ENCODE measurements around the gene MB21D2. TPM values are rescaled to one million over a fixed set of nuclear protein-coding genes. Genes with fewer than 3 reads are reported as not detected.

MB21D2 gene
- total and polyA plus RNA-seq, 9 donors = 4.5 to 13.9 (median 6.0) TPM

DNA sequence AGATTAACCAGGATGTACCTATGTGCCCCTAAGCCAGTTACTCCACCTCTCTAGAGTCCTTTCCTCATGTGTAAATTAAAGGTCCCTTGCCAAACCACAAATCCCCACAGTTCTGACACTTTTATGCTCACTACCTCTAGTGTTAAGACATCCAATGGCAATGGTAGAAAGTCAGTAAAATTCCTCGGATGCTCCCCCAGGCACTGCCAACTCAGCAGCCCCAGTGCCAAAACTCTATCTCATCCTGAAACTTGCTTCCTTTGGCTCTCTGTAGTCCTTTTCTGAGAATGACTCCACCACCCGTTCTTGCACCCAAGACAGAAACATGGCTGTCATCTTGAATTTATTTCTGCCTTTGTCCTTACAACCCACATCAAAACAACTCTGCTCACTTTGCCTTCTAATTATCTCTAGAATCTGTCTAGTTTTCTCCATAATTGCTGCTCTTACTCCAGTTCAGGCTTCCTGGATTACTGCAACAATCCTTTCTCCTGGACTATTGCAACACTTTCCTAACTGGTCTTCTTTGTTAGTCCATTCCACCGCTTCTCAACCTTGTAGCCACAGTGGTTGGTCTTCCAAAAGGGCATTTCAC is 41.6 kb downstream of the MB21D2 start:
- Histone ChIP-seq H3K27me3 (no peaks in the 10 kb centered on the region), H3K27ac (no peak overlapping the region), H3K9me3 (no peaks in the 10 kb centered on the region), H3K4me3 (no peak overlapping the region), H3K36me3 (no peaks in the 10 kb centered on the region), H3K4me1 (ENCODE audit: insufficient read depth) (peaks cover 6% of the 10 kb centered on the region)
- WGBS, 3 donors = 74 to 87% (median 81%) methylated on average over 3 of the region's 3 CpGs
- no peak for DNase-seq
- intact Hi-C loops (cut with DNase I) = loop anchor here in 1 of 4 donors (2.0 kb wide), 1 partner anchor 41 kb away; no protein-coding TSS in a partner anchor
- no peak for TF ChIP-seq CTCF (IDR thresholded peaks at IDR 0.05)
- no peak for TF ChIP-seq EP300 (IDR thresholded peaks at IDR 0.05)
- TF ChIP-seq POLR2A (IDR thresholded peaks at IDR 0.05) = no peak

GRCh38 chr3:192870822-192871221 is 46.8 kb downstream of the MB21D2 start:
- intact Hi-C loops (cut with DNase I) = no loop called here
- 87 to 89% (median 88%) methylated on average over 5 of the region's 5 CpGs for WGBS, 3 donors
- no peak for DNase-seq
- no peaks in the 10 kb centered on the region for H3K9me3 ChIP-seq
- H3K27me3 ChIP-seq = no peaks in the 10 kb centered on the region
- H3K4me1 ChIP-seq (ENCODE audit: insufficient read depth) = peaks cover 5% of the 10 kb centered on the region
- TF ChIP-seq CTCF (IDR thresholded peaks at IDR 0.05) (no peak), EP300 (IDR thresholded peaks at IDR 0.05) (no peak), POLR2A (IDR thresholded peaks at IDR 0.05) (no peak)
- H3K27ac ChIP-seq = no peak overlapping the region
- no peak overlapping the region for H3K4me3 ChIP-seq
- no peaks in the 10 kb centered on the region for H3K36me3 ChIP-seq

DNA sequence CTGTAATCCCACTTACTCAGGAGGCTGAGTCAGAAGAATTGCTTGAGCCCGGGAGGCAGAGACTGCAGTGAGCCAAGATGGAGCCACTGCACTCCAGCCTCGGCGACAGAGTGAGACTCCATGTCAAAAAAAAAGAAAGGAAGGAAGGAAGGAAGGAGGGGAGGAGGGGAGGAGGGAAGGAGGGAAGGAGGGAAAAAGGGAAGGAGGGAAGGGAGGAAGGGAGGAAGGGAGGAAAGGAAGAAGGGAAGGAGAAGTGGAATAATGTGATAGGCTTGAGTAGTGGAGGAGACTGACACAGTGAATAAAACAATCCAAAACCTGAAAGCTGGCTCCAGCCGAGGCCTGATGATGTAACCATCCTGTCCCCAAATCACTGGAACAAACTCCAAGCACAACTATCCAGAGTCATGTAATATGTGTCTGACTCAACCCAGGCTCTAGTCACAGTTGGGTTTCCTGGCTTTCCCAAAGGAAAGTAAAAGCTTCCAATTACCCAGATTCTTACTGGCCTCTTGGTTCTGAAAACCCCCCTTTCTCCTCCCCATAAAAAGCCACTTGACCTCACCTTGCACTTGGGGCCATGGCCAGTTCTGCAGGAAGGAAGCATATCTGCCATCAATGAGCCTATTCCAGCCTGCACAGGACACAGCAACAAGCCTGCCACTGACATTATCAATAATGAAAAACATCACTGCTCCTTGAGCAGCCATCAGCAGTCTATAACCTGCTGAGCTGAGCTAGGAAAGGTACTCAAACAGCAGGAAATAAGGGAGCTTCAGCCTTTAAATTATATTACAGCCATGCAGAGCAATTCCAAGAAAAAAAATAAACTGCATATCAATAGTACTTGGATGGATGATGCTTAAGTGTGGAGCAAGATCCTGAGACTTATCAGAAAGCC is 48.3 kb downstream of the MB21D2 start:
- Histone ChIP-seq H3K36me3 (no peaks in the 10 kb centered on the region), H3K27me3 (no peaks in the 10 kb centered on the region), H3K27ac (no peak overlapping the region), H3K9me3 (no peaks in the 10 kb centered on the region), H3K4me3 (no peak overlapping the region), H3K4me1 (ENCODE audit: insufficient read depth) (peaks cover 7% of the 10 kb centered on the region)
- no peak for DNase-seq
- 86 to 88% (median 88%) methylated on average over 4 of the region's 4 CpGs for WGBS, 3 donors
- no peak for TF ChIP-seq EP300 (IDR thresholded peaks at IDR 0.05)
- TF ChIP-seq CTCF (IDR thresholded peaks at IDR 0.05) = no peak
- TF ChIP-seq POLR2A (IDR thresholded peaks at IDR 0.05) = no peak
- intact Hi-C loops (cut with DNase I) = no loop called here

- intact Hi-C loops (cut with DNase I) = no loop called here
- Histone ChIP-seq H3K36me3 (no peaks in the 10 kb centered on the region), H3K9me3 (no peaks in the 10 kb centered on the region), H3K4me1 (ENCODE audit: insufficient read depth) (peaks cover 7% of the 10 kb centered on the region), H3K27me3 (no peaks in the 10 kb centered on the region), H3K4me3 (no peak overlapping the region), H3K27ac (peak overlapping the region in 1 of 2 donors; percentile 15)
- TF ChIP-seq CTCF (IDR thresholded peaks at IDR 0.05) (no peak), POLR2A (IDR thresholded peaks at IDR 0.05) (no peak), EP300 (IDR thresholded peaks at IDR 0.05) (no peak)
- no peak for DNase-seq
- 10 to 25% (median 17%) methylated on average over 4 of the region's 4 CpGs for WGBS, 3 donors
These were observed 50.0 kb downstream of the MB21D2 start for GRCh38 chr3:192867645-192868044.
